Coronary artery (tissue), 2 donors: ENCODE measurements around the gene NFATC4.

Source experiments
- DNase-seq: peaks from one replicate; pipeline ENCODE4 v3.0.0-alpha.2; 2017; ENCODE audit warnings: low spot score
- H3K27ac ChIP-seq, 2 donors: fragments of 200-600 bp; sonication (generic); one replicate each; pipeline ENCODE4 v1.5.1; 2016 to 2019
- H3K4me3 ChIP-seq: fragments of 200-600 bp; sonication (generic); 2 replicates; pipeline ENCODE4 v1.5.1; 2016; ENCODE audit warnings: mild to moderate bottlenecking, moderate library complexity
- CTCF ChIP-seq: fragments of 200-600 bp; sonication (generic); IDR thresholded peaks from one replicate; pipeline ENCODE4 v1.5.1; 2019; ENCODE audit warnings: antibody characterized with exemption

NFATC4 gene

GRCh38 chr14:24339284-24340151 lies 28.5 kb upstream of the NFATC4 start, which contains the start of gene RIPK3:
RIPK3 (minus strand) TSS chr14:24339991; CDS start chr14:24339826, 165 bp downstream.
- Histone ChIP-seq H3K27ac (peak within 1 kb of the TSS in 1 of 2 donors; percentile 43), H3K4me3 (peak within 1 kb of the TSS; percentile 59)
- no peak for DNase-seq
- no peak for TF ChIP-seq CTCF

- no peak for TF ChIP-seq CTCF
- DNase-seq = no peak
- H3K27ac ChIP-seq = no peak overlapping the region
- H3K4me3 ChIP-seq = no peak overlapping the region
These were observed 27.4 kb upstream of the NFATC4 start for GRCh38 chr14:24340606-24341005.

GRCh38 chr14:24342889-24343288 lies 25.1 kb upstream of the NFATC4 start:
- DNase-seq = no peak
- no peak overlapping the region for H3K4me3 ChIP-seq
- H3K27ac ChIP-seq = no peak overlapping the region
- no peak for TF ChIP-seq CTCF

DNA sequence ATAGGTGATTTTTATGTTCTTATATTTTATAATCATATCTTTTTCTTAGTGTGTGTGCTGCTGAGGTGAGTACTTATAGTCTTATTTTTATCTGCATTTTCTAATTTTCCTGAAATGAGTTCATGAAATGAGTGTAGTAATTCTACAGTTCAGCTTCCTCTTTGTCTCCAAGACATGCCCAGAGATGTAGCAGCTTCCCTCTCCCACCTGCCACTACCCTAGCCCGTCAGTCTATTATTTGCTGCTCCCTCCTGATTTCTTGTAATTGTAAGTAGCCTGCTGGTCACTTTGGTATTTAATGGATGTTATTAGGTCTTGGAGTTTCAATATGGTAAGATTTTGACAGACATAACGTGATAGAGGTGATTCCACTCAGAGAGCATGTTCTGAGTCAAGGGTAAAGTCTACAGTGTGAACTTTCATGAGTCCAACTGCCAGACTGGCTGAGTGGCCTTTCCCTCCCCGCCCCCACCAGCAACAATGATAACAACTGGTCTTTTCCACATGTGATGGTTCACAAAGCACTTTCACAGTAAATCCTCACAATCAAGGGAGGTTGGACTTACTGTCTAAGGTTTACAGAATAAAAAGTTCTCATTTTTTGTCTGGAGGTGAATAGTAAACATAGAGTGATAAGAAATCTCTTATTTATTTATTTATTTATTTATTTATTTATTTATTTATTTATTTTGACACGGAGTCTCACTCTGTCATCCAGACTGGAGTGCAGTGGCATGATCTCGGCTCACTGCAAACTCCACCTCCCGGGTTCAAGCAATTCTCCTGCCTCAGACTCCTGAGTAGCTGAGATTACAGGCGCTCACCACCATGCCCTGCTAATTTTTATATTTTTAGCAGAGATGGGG lies 24.0 kb upstream of the NFATC4 start:
- DNase-seq = no peak

DNA sequence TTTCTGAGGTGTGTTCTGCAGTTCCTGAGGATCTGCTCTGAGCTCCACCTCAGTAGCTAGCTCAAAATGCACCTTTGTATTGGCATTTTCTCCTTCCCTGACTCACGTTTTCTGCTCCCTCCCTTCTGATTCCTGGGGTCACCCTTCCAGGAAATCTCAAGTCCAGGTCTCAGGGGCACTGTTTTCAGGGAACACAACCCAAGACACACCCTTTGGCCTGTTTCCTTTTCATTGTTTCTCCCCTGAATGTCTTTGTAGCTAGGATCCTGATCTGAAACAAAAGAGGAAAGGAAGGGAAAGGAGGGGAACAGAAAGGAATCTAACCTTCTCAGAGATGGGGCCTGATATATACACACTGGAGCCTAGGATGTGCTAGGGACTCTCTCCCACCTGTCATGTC lies 20.9 kb upstream of the NFATC4 start:
- Histone ChIP-seq H3K4me3 (no peak overlapping the region), H3K27ac (peak overlapping the region in 1 of 2 donors; percentile 22)
- no peak for DNase-seq
- no peak for TF ChIP-seq CTCF

More for the DNA sequence above, 24.0 kb upstream of the NFATC4 start:
- TF ChIP-seq CTCF = no peak
- Histone ChIP-seq H3K27ac (no peak overlapping the region), H3K4me3 (no peak overlapping the region)

DNA sequence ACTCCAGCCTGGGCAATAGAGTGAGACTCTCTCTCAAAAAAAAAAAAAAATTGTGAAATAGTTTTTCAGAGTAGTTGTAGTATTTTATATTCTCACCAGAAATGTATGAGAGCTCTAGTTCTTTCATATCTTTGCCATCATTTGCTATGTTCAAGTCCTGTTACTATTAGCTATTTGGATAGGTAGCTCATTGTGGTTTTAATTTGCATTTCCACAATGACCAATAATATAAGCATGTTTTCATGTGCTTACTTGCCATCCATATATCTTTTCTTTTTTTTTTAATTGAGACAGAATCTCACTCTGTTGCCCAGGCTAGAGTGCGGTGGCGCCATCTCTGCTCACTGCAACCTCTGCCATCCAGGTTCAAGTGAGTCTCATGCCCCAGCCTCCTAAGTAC lies 19.8 kb upstream of the NFATC4 start:
- Histone ChIP-seq H3K4me3 (no peak overlapping the region), H3K27ac (no peak overlapping the region)
- no peak for DNase-seq
- no peak for TF ChIP-seq CTCF
